NCI-H748 (cell line): ENCODE data around the gene HLA-E.
"Not testable (repeated sequence)": the region's sequence is repeated elsewhere in the genome, so short reads cannot be mapped to it uniquely, and the experiment has no call there.

ENCODE experiments used
- DNase-seq: peaks from one replicate; lab custom pipeline; 2025; ENCODE audit not compliant: unreplicated experiment; lab: John Stamatoyannopoulos, UW

HLA-E gene

GRCh38 chr6:30480536-30481156 lies 8.7 kb upstream of the HLA-E start:
- no peak for DNase-seq

- DNase-seq: no peak
These were observed 7.9 kb upstream of the HLA-E start for GRCh38 chr6:30481211-30481964.

GRCh38 chr6:30481965-30482644 lies 7.2 kb upstream of the HLA-E start:
- peak; percentile 76 for DNase-seq

DNA sequence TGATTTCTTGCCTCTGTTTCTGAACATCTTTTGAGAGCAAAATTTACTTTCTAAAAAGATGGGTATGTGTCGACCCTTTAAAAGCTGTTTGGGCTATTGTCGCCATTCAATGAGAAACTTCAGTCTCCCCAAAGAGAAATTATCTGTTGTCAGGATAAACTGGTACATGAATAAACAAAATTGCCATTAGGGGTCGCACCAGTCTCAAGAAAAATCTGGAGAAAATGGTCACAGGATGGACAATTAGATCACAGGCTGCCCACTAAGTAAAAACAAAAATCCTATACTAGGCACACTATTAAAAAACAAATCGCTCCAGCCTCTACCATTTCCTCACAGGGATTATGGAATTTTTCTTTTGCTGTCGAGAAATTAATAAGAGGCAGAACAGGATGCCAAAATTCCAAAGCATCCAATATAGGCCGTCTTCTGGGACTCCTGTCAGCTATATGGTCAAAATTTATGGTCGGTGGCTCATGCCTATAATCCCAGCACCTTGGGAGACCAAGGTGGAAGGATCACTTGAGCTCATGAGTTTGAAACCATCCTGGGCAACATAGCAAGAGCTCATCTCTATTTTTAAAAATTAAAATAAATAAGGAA lies 5.5 kb upstream of the HLA-E start:
- peak; percentile 69 for DNase-seq

- no peak for DNase-seq
These were observed 4.1 kb upstream of the HLA-E start for GRCh38 chr6:30485236-30485635.

GRCh38 chr6:30487926-30488325 lies 1.4 kb upstream of the HLA-E start:
- no peak for DNase-seq

DNA sequence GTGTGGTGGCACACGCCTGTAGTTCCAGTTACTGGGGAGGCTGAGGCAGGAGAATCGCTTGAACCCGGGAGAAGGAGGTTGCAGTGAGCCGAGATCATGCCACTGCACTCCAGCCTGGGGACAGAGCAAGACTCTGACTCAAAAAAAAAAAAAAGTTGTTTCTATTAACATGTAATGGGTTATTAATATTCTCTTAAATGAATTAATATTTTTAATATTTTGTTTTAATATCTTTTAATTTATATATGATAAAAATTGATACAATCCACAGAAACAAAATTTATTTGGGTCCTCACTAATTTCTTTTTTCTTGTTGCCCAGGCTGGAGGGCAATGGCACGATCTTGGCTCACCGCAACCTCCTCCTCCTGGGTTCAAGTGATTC lies 620 bp upstream of the HLA-E start:
- DNase-seq: not testable (repeated sequence)

- DNase-seq: peak; percentile 81
These were observed 942 bp downstream of the HLA-E start for GRCh38 chr6:30490026-30490876.

DNA sequence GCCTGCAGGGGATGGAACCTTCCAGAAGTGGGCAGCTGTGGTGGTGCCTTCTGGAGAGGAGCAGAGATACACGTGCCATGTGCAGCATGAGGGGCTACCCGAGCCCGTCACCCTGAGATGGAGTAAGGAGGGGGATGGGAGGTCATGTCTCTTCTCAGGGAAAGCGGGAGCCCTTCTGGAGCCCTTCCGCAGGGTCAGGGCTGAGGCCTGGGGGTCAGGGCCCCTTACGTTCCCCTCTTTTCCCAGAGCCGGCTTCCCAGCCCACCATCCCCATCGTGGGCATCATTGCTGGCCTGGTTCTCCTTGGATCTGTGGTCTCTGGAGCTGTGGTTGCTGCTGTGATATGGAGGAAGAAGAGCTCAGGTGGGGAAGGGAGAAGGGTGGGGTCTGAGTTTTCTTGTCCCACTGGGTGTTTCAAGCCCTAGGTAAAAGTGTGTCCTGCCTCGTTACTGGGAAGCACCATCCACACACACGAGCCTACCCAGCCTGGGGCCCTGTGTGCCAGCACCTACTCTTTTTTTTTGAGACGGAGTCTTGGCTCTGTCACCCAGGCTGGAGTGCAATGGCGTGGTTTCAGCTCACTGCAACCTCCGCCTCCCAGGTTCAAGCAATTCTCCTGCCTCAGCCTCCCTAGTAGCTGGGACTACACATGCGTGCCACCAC lies 2.1 kb downstream of the HLA-E start:
- DNase-seq: not testable (repeated sequence)

- no peak for DNase-seq
These were observed 3.0 kb downstream of the HLA-E start for GRCh38 chr6:30491991-30492952.

GRCh38 chr6:30493643-30494250 lies 4.4 kb downstream of the HLA-E start:
- DNase-seq: no peak

DNA sequence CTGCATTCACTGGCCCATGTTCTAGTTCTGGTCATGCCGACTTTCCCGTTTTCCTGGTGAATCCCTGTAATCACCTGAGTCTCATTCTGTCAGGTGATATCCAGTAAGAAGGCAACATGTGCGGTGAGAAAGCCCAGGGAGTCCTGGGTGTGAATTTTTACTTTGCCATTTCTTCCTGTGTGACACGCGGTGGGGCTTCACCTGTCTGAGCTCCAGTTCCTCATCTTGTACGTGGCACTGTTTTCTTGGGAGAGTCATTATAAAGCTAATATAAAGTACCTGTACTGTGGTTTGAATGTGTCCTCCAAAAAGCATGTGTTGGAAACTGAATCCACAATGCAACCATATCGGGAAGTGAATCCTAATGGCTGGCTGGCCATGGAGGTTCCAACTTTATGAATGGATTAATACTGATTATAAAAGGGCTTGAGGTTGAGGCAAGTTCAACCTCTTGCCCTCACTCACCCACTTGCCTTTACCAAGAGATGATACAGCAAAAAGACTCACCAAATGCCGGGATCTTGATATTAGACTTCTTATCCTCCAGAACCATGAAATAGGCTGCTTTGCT lies 5.1 kb downstream of the HLA-E start:
- DNase-seq: no peak

GRCh38 chr6:30495060-30495459 lies 5.8 kb downstream of the HLA-E start:
- not testable (repeated sequence) for DNase-seq

DNA sequence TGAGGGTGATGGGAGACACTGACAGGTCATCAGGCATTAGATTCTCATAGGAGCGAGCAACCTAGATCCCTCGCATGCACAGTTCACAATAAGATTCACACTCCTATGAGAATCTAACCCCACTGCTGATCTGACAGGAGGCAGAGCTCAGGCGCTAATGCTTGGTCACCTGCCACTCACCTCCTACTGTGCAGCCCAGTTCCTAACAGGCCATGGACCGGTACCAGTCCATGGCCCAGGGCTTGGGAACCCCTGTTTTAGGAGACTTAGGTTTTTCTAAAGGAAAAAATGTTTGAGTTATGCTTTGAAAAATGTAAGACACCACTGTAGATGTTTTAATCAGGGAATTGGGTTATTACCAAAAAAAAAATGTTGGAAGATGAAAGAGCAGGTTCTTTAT lies 6.7 kb downstream of the HLA-E start:
- no peak for DNase-seq

DNA sequence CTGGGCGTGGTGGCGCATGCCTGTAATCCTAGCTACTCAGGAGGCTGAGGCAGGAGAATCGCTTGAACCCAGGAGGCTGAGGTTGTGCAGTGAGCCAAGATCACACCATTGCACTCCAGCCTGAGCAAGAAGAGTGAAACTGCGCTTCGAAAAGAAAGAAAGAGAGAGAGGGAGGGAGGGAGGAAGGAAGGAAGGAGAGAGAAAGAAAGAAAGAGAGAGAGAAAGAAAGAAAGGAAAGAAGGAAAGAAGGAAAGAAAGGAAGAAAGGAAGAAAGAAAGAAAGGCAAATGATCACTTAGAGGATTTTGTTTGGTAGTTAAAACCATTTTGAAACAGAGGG lies 7.9 kb downstream of the HLA-E start:
- DNase-seq: not testable (repeated sequence)

- no peak for DNase-seq
These were observed 8.4 kb downstream of the HLA-E start for GRCh38 chr6:30497714-30498113.

DNA sequence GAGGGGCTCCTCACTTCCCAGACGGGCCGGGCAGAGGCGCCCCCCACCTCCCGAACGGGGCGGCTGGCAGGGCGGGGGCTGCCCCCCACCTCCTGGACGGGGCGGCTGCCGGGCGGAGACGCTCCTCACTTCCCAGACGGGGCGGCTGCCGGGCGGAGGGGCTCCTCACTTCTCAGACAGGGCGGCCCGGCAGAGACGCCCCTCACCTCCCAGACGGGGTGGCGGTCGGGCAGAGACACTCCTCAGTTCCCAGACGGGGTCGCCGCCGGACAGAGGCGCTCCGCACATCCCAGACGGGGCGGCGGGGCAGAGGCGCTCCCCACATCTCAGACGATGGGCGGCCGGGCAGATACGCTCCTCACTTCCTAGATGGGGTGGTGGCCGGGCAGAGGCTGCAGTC lies 9.4 kb downstream of the HLA-E start:
- DNase-seq: not testable (repeated sequence)
